NCI-H1417 treated with DMSO at 0.1 percent for 48 hours (cell line): ENCODE data around the gene FAM168B.
"Not testable (repeated sequence)": the region's sequence is repeated elsewhere in the genome, so short reads cannot be mapped to it uniquely, and the experiment has no call there.

Experiments used
- DNase-seq: peaks from one replicate; lab custom pipeline; 2025; lab: John Stamatoyannopoulos, UW

Gene FAM168B

GRCh38 chr2:131094463-131095281 lies 1.4 kb upstream of the FAM168B start:
- DNase-seq = no peak

DNA sequence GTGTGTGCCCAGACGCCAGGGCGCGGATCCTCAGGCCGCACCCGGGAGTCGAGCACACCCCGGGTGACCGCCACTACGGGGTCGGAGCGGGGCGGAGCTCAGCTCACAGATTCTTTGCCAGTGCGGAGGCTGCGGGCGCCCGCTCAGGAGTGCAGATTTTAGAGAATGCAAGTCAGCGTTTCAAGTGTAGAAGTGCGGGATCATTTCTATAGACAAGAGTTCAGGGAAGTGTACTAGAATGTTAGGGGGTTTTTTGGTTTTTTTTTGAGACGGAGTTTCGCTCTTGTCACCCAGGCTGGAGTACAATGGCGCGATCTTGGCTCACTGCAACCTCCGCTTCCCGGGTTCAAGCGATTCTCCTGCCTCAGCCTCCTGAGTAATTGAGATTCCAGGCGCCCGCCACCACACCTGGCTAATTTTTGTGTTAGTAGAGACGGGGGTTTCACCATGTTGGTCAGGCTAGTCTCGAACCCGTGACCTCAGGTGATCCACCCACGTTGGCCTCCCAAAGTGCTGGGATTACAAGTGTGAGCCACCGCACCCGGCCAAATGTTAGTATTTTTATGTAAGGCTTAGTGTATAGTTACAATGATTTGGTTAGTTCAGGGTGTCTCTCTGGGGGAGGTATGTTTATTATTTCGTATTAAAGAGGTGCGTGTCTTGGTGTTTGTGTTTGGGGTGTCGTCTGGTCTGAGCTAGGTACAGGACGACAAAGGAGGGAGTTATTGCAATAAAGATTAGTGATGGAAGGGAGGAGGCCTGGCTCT lies 619 bp upstream of the FAM168B start:
- no peak for DNase-seq

DNA sequence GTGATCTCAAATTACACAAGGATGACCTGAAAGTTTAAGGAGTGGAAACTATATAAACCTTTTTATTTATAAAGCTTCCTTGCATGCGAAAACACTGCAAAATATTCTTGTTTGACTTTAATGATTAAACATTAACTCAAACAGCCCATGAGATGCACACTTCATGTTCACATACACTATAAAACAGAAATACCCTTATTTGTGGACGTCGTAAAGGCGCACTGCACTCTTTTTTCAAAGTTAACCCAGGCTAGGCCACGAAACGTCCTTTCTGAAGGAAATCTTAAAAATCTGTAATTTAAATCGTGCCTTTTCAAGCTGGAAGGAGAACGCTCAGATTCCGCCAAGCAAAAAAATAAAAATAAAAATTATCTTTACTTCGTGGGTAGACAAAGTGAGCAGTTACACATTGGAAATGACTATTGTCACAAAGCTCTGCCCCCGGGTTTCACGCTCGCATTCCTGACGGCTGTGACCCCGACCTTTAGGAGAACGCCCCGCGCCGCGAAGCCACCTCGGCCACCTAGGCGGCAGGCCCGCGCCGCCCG lies 728 bp downstream of the FAM168B start:
- no peak for DNase-seq

DNA sequence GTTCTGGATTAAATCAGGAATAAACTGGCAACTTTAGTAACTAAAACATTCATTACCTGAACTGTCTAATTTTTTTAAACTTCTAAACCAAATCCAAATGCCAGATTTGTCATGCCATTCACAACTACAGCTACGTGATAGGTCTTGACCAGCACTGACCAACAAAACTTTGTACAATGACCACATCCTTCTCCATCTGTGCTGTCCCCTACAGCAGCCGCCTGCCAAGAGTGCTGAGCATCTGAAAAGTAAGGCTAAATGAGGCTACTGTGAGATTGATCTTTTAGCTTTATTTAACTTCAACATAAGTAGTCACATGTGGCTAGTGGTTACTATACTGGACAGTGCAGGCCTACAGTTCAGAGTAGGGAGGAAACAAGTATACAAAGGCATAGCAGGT lies 7.6 kb downstream of the FAM168B start:
- DNase-seq = no peak

- DNase-seq = no peak
These were observed 12.1 kb downstream of the FAM168B start for GRCh38 chr2:131081190-131081589.

GRCh38 chr2:131079931-131080330 lies 13.3 kb downstream of the FAM168B start:
- not testable (repeated sequence) for DNase-seq

GRCh38 chr2:131077966-131078365 lies 15.3 kb downstream of the FAM168B start:
- no peak for DNase-seq

- no peak for DNase-seq
These were observed 15.9 kb downstream of the FAM168B start for GRCh38 chr2:131077182-131077846.

DNA sequence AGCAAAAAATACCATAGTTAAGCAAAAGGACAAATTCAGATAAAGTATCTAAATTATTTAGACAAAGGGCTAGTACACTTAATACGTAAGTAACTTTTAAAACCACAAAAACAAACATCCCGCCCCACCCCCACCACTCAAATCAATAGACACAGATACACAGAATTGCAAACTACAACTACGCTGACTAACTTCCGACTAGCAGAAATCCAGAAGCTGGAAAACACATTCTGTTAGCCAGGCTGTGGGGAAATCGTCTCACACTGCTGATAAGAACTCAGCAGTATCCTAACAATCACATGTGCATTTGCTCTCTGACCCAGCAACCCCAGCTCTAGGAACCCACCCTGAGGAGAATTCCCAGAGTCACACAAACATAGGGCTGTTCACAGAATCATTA lies 16.6 kb downstream of the FAM168B start:
- DNase-seq = no peak

DNA sequence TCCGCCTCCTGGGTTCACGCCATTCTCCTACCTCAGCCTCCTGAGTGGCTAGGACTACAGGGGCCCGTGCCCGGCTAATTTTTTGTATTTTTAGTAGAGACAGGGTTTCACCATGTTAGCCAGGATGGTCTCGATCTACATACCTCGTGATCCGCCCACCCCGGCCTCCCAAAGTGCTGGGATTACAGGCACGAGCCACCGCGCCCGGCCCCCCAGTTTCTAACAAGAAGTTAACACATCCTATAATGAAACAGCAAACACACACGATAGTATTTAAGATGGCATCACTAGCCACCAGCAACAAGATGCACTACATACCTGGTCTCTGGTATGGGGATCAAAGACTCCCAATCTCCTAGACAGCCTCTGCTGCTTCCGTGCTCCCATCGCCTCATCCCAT lies 17.7 kb downstream of the FAM168B start:
- DNase-seq = not testable (repeated sequence)

GRCh38 chr2:131068172-131068571 lies 25.1 kb downstream of the FAM168B start:
- not testable (repeated sequence) for DNase-seq

DNA sequence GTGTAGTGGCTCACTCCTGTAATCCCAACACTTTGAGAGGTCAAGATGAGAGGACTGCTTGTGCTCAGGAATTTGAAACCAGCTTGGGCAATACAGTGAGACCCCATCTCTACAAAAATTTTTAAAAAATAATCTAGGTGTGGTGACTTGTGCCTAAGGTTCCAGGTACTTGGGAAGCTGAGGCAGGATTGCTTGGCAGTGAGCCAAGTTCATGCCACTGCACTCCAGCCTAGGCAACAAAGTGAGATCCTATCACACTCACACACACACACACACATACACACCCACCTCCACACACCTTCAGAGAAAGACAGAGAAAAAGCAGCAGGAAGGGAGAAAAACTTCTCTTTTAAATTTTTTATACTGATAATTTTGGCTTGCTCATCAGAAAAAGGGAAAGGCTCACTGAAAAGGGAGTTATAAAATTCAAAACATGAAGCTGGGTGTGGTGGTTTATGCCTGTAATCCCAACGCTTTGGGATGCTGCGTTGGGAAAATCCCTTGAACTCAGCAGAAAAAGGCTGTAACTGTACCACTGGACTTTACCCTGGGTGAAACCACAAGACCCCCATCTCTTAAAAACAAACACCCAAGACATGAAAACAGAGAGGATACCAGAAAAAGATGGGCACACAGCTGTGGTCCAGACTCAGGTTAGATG lies 25.7 kb downstream of the FAM168B start:
- no peak for DNase-seq

DNA sequence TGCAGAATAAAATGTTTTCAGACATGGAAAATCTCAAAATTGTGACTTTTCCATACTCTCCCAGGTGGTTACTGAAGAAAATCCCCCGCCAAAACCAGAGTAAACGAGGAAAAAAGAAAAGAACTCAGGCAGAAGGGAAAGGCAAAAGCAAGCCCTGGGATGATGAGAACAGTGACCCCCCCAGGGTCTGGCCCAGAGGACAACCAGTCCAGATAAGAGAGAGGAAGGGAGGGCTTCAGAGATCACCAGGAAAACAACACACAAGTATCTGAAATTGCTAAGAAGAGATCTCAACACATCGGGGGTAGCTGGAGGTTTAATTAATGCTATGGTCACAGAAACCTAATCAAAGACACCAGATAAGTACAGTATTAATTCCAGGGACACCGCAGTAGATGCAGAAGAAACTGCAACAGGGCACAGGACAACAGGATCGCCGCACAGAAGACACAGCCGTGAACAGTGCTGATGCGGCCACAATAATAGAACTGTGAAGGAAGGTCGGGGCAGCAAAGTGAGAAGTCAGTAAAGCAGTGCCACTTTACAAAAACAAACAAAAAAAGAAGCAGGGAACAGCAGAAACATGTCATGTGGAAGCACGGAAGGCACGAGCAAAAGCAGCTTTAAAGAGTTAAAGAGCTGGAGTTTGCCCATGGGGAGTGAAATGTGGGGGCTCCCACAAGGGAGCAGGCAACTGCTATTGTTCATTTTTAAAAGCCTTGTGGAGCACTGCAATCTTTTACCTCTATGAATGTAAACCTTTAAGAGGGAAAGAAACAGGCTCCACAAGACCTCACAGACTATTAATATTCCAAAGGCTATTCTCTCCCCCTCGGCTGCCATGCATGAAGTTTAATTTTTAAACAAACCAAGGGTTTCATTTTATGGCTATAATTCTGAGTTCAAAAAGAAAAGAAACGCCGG lies 28.4 kb downstream of the FAM168B start:
- DNase-seq = no peak

- DNase-seq = no peak
These were observed 29.6 kb downstream of the FAM168B start for GRCh38 chr2:131063501-131064283.

GRCh38 chr2:131058920-131059319 lies 34.3 kb downstream of the FAM168B start:
- DNase-seq = no peak

DNA sequence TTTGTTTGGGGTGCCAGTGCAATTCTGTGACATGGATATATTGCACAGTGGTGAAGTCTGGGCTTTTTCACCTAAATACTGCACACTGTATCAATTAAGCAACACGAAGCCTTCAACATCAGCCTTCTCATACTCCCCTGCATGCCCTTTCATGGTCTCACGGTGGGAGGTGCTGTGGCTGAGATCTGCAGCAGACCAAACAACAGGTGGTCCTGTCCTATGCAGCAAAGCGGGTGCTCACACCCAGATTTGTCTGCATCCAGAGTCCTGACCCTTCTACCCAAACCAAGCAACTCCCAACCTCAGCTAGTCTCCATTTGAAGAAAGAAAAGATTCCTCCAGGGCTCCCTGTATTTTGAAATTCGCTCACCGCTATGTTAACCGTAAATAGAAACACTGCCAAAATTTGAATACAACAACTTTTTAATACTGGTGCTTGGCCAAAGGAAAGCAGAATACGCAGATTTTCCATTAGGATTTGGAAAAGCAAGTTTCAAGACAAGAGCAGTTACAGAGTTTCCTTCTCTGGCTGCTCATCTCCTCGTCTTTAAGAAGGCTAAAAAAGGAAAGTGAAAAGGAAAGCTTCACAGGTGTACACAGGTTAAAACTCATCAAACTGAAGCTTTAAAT lies 34.9 kb downstream of the FAM168B start:
- DNase-seq = no peak

- DNase-seq = no peak
These were observed 36.4 kb downstream of the FAM168B start for GRCh38 chr2:131056932-131057287.

DNA sequence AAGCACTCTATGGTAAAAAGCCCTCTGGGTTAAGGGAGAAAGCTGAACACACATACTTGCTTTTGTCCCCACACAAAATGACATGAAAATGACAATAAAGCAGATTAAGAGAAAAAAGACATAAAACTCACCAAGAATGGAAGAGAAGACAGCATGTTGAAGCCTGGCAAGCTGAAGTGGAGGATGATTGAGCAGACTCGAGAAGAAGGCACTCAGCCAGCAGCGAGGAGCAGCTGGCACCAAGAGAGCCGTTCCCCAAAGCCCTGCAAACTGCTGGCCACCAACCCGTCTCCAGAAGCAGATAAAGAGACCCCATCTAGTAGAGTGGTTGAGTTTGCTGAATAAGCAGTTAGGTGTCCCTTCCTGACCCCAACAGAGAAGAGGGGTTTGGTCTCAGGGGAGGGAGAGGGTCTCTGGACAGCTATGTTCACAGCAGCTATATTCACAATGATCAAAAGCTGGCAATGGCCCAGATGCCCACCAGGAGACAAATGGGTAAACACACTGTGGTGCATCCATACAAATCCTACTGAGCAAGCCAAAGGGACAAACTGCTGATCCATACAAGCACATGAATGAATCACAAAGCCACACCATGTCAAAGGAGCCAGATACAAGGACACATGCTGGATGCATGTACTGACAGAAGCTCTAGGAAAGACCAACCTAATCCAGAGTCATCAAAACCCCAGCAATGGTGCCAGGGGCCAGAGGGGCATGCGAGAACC lies 36.9 kb downstream of the FAM168B start:
- DNase-seq = no peak
